HEK293T (cell line): ENCODE data around the gene CNNM2.
"Not testable (repeated sequence)": the region's sequence is repeated elsewhere in the genome, so short reads cannot be mapped to it uniquely, and the experiment has no call there.

Experiments used
- CTCF ChIA-PET: fragments of 350-600 bp; formaldehyde crosslinking; extraction: SDS; loops from one replicate; lab custom pipeline; 2021; ENCODE audit warnings: antibody characterized with exemption, inconsistent platforms; lab: Yijun Ruan, JAX
- POLR2A ChIA-PET: fragments of 350-600 bp; formaldehyde crosslinking; extraction: SDS; loops from one replicate; lab custom pipeline; 2020; ENCODE audit warnings: antibody characterized with exemption, inconsistent platforms; lab: Yijun Ruan, JAX
- DNase-seq: peaks from one replicate; pipeline ENCODE4 v3.0.0; 2012; ENCODE audit warnings: mixed read lengths; ENCODE audit errors: extremely low spot score
- ARNT ChIP-seq: fragments of 450-650 bp; IDR thresholded peaks from 2 replicates; pipeline ENCODE4 v1.6.1; 2017; ENCODE audit warnings: mild to moderate bottlenecking
- BHLHE40 ChIP-seq: fragments of 450-650 bp; IDR thresholded peaks from 2 replicates; pipeline ENCODE4 v1.6.1; 2016; ENCODE audit warnings: mild to moderate bottlenecking, moderate library complexity, borderline replicate concordance
- CTBP1 ChIP-seq: fragments of 450-650 bp; IDR thresholded peaks from 2 replicates; pipeline ENCODE4 v1.6.1; 2016; ENCODE audit warnings: borderline replicate concordance
- ELF4 ChIP-seq: fragments of 450-650 bp; IDR thresholded peaks from 2 replicates; pipeline ENCODE4 v1.6.1; 2017; ENCODE audit warnings: antibody characterized with exemption
- FOXA1 ChIP-seq: fragments of 450-650 bp; IDR thresholded peaks from 2 replicates; pipeline ENCODE4 v1.6.1; 2016; ENCODE audit warnings: mild to moderate bottlenecking
- FOXK2 ChIP-seq: fragments of 450-650 bp; IDR thresholded peaks from 2 replicates; pipeline ENCODE4 v1.6.1; 2016; ENCODE audit warnings: mild to moderate bottlenecking
- FOXM1 ChIP-seq: fragments of 450-650 bp; IDR thresholded peaks from 2 replicates; pipeline ENCODE4 v1.6.1; 2017; ENCODE audit warnings: mild to moderate bottlenecking, borderline replicate concordance
- HDGF ChIP-seq: fragments of 450-650 bp; IDR thresholded peaks from 2 replicates; pipeline ENCODE4 v1.6.1; 2017; ENCODE audit warnings: antibody characterized with exemption, borderline replicate concordance
- L3MBTL2 ChIP-seq: fragments of 450-650 bp; conservative IDR thresholded peaks from 2 replicates; pipeline ENCODE4 v1.6.1; 2016; ENCODE audit warnings: mild to moderate bottlenecking
- LEF1 ChIP-seq: fragments of 450-650 bp; IDR thresholded peaks from 2 replicates; pipeline ENCODE4 v1.6.1; 2017; ENCODE audit warnings: mild to moderate bottlenecking, borderline replicate concordance
- NFRKB ChIP-seq: fragments of 450-650 bp; IDR thresholded peaks from 2 replicates; pipeline ENCODE4 v1.6.1; 2016; ENCODE audit warnings: mild to moderate bottlenecking, moderate library complexity
- PKNOX1 ChIP-seq: fragments of 450-650 bp; IDR thresholded peaks from 2 replicates; pipeline ENCODE4 v1.6.1; 2016
- SP1 ChIP-seq: fragments of 450-650 bp; IDR thresholded peaks from 2 replicates; pipeline ENCODE4 v1.6.1; 2017
- SUZ12 ChIP-seq: fragments of 450-650 bp; IDR thresholded peaks from 2 replicates; pipeline ENCODE4 v1.6.1; 2016; ENCODE audit warnings: mild to moderate bottlenecking
- TARDBP ChIP-seq: fragments of 450-650 bp; IDR thresholded peaks from 2 replicates; pipeline ENCODE4 v1.6.1; 2016
- ZNF384 ChIP-seq: fragments of 450-650 bp; IDR thresholded peaks from 2 replicates; pipeline ENCODE4 v1.6.1; 2016

The CNNM2 gene

GRCh38 chr10:103066141-103067098, 148.3 kb downstream of the CNNM2 start:
- POLR2A ChIA-PET: no interaction called here
- no peak for TF ChIP-seq L3MBTL2
- no peak for TF ChIP-seq FOXA1
- TF ChIP-seq ZNF384: no peak
- CTCF ChIA-PET: interaction anchor here (0.6 to 1.3 kb wide), 3 partner anchors 149 to 239 kb away, joined by 3 to 7 read pairs (median 4); partner anchors contain the start of gene CNNM2
- no peak for DNase-seq

GRCh38 chr10:103067099-103067477, 149.0 kb downstream of the CNNM2 start:
- CTCF ChIA-PET: interaction anchor here (0.6 to 4.0 kb wide), 4 partner anchors 150 to 240 kb away, joined by 3 to 15 read pairs (median 6); partner anchors contain the start of gene CNNM2
- POLR2A ChIA-PET, DNase-seq: not testable (repeated sequence)

GRCh38 chr10:103067484-103067883, 149.4 kb downstream of the CNNM2 start:
- ChIA-PET POLR2A (no interaction called here), CTCF (interaction anchor here (4.0 kb wide), 1 partner anchor 150 kb away, joined by 15 read pairs; the partner anchor contains the start of gene CNNM2)
- no peak for DNase-seq

GRCh38 chr10:103067956-103068355, 149.9 kb downstream of the CNNM2 start:
- DNase-seq: no peak
- CTCF ChIA-PET: interaction anchor here (1.0 to 4.0 kb wide), 2 partner anchors 151 to 153 kb away, joined by 5 to 15 read pairs; partner anchors contain the start of gene CNNM2
- TF ChIP-seq TARDBP: no peak
- no peak for TF ChIP-seq FOXK2
- TF ChIP-seq FOXA1: no peak
- POLR2A ChIA-PET: no interaction called here

More at GRCh38 chr10:103067484-103067883, 149.4 kb downstream of the CNNM2 start:
- TF ChIP-seq TARDBP: no peak
- no peak for TF ChIP-seq HDGF
- no peak for TF ChIP-seq PKNOX1
- no peak for TF ChIP-seq FOXM1
- no peak for TF ChIP-seq L3MBTL2

GRCh38 chr10:103069453-103070331, 151.6 kb downstream of the CNNM2 start:
- DNase-seq: peak; percentile 77
- TF ChIP-seq HDGF (no peak), NFRKB (no peak), SP1 (no peak), FOXM1 (no peak), TARDBP (no peak), FOXK2 (no peak), CTBP1 (no peak), L3MBTL2 (no peak), FOXA1 (no peak), ZNF384 (no peak), LEF1 (no peak)
- POLR2A ChIA-PET: no interaction called here
- CTCF ChIA-PET: interaction anchor here (1.1 to 4.0 kb wide), 2 partner anchors 152 to 244 kb away, joined by 4 to 15 read pairs; partner anchors contain the start of gene CNNM2

- POLR2A ChIA-PET: no interaction called here
- DNase-seq: no peak
- TF ChIP-seq PKNOX1 (no peak), BHLHE40 (no peak), SP1 (no peak), FOXA1 (no peak), FOXK2 (no peak), TARDBP (no peak), ELF4 (no peak), SUZ12 (no peak), FOXM1 (no peak)
- CTCF ChIA-PET: no interaction called here
Measured at GRCh38 chr10:103072276-103072675, 154.2 kb downstream of the CNNM2 start.

- CTCF ChIA-PET: interaction anchor here (0.5 kb wide), 1 partner anchor 228 kb away, joined by 3 read pairs; no protein-coding TSS in a partner anchor
- DNase-seq: no peak
- POLR2A ChIA-PET: no interaction called here
- TF ChIP-seq CTBP1 (no peak), FOXK2 (no peak), HDGF (no peak), ELF4 (no peak), ZNF384 (no peak), LEF1 (no peak), BHLHE40 (no peak), FOXM1 (no peak), SP1 (no peak), FOXA1 (no peak), SUZ12 (no peak), NFRKB (no peak), L3MBTL2 (no peak), TARDBP (no peak), PKNOX1 (no peak), ARNT (no peak)
Measured at GRCh38 chr10:103072891-103073290, 154.8 kb downstream of the CNNM2 start.
